HL-60 (cell line): ENCODE results near the gene GFI1.
"Not testable (repeated sequence)": the region's sequence is repeated elsewhere in the genome, so short reads cannot be mapped to it uniquely, and the experiment has no call there.

Experiments
- DNase-seq, 2 experiments: peaks; one replicate each; pipeline ENCODE4 v3.0.0-alpha.2; 2010 to 2020; ENCODE audit warnings: low read depth in 1 of 2, low spot score in 1 of 2
- H3K27ac ChIP-seq: fragments of 250-450 bp; sonication (Bioruptor Pico); replicated peaks from 2 replicates; pipeline ENCODE4 v1.5.1; 2020; ENCODE audit warnings: mild to moderate bottlenecking, moderate library complexity
- H3K27me3 ChIP-seq: fragments of 250-450 bp; sonication (Bioruptor Pico); 2 replicates; pipeline ENCODE4 v1.5.1; 2021; ENCODE audit warnings: mild to moderate bottlenecking, moderate library complexity; ENCODE audit not compliant: insufficient read depth, poor library complexity, severe bottlenecking
- H3K4me3 ChIP-seq: replicated peaks from 2 replicates; pipeline ENCODE4 v1.5.1; 2011; ENCODE audit warnings: mild to moderate bottlenecking, control low read depth, low read length; ENCODE audit not compliant: insufficient read depth
- CTCF ChIP-seq: IDR thresholded peaks from one replicate; pipeline ENCODE4 v1.5.1; 2011; ENCODE audit warnings: low read length, control low read depth, inconsistent platforms; ENCODE audit not compliant: insufficient read depth
- GABPA ChIP-seq: IDR thresholded peaks from 2 replicates; pipeline ENCODE4 v1.6.1; 2012; ENCODE audit warnings: low read depth
- POLR2AphosphoS5 ChIP-seq: IDR thresholded peaks from 2 replicates; pipeline ENCODE4 v1.6.1; 2012; ENCODE audit warnings: low read depth
- SPI1 ChIP-seq: IDR thresholded peaks from 2 replicates; pipeline ENCODE4 v1.6.1; 2012; ENCODE audit warnings: low read depth, mild to moderate bottlenecking, borderline replicate concordance
- long read RNA-seq: library from polyadenylated mRNA; unstranded; transcript quantifications from one replicate; pipeline ENCODE4 v2.0.0, GENCODE V29; 2020
- TF ChIP-seq, protein P1 (sequence below): IDR thresholded peaks from 2 replicates; pipeline ENCODE4 v1.6.1; 2012; ENCODE audit warnings: low read depth; ENCODE audit not compliant: insufficient replicate concordance

GFI1 gene
- long read RNA-seq, partial matches to known transcripts = 6 of 19 reads
- long read RNA-seq, other reads (novel, unspliced or antisense) = 11 of 19 reads

GRCh38 chr1:92486251-92487077, at the start of gene GFI1:
Gene GFI1, minus strand, starts transcription at chr1:92486925. Its CDS starts 3,438 bp downstream, at chr1:92483487.
- TF ChIP-seq GABPA (no peak), SPI1 (peak; percentile 35; the same call in 1 of the 2 replicates), POLR2AphosphoS5 (0 out of 2 replicates have a peak, but pooled peaks have one; percentile 68), CTCF (no peak)
- TF ChIP-seq, protein P1, sequence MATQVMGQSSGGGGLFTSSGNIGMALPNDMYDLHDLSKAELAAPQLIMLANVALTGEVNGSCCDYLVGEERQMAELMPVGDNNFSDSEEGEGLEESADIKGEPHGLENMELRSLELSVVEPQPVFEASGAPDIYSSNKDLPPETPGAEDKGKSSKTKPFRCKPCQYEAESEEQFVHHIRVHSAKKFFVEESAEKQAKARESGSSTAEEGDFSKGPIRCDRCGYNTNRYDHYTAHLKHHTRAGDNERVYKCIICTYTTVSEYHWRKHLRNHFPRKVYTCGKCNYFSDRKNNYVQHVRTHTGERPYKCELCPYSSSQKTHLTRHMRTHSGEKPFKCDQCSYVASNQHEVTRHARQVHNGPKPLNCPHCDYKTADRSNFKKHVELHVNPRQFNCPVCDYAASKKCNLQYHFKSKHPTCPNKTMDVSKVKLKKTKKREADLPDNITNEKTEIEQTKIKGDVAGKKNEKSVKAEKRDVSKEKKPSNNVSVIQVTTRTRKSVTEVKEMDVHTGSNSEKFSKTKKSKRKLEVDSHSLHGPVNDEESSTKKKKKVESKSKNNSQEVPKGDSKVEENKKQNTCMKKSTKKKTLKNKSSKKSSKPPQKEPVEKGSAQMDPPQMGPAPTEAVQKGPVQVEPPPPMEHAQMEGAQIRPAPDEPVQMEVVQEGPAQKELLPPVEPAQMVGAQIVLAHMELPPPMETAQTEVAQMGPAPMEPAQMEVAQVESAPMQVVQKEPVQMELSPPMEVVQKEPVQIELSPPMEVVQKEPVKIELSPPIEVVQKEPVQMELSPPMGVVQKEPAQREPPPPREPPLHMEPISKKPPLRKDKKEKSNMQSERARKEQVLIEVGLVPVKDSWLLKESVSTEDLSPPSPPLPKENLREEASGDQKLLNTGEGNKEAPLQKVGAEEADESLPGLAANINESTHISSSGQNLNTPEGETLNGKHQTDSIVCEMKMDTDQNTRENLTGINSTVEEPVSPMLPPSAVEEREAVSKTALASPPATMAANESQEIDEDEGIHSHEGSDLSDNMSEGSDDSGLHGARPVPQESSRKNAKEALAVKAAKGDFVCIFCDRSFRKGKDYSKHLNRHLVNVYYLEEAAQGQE = peak; percentile 40
- Histone ChIP-seq H3K27me3 (no peaks in the 10 kb centered on the region), H3K4me3 (peak within 1 kb of the TSS; percentile 73), H3K27ac (peak within 1 kb of the TSS; percentile 99)
- DNase-seq = peak in 1 of 2 experiments; percentile 96

DNA sequence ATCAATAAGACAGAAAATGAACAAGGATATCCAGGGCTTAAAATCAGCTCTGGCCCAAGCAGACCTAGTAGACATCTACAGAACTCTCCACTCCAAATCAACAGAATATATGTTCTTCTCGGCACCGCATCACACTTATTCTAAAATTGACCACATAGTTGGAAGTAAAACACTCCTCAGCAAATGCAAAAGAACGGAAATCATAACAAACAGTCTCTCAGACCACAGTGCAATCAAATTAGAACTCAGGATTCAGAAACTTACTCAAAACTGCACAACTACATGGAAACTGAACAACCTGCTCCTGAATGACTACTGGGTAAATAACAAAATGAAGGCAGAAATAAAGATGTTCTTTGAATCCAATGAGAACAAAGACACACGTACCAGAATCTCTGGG, 45.6 kb upstream of the GFI1 start:
- H3K4me3 ChIP-seq, H3K27ac ChIP-seq, DNase-seq, H3K27me3 ChIP-seq: not testable (repeated sequence)

- H3K4me3 ChIP-seq, DNase-seq, H3K27ac ChIP-seq, H3K27me3 ChIP-seq: not testable (repeated sequence)
Measured at GRCh38 chr1:92531939-92532338, 45.2 kb upstream of the GFI1 start.

DNA sequence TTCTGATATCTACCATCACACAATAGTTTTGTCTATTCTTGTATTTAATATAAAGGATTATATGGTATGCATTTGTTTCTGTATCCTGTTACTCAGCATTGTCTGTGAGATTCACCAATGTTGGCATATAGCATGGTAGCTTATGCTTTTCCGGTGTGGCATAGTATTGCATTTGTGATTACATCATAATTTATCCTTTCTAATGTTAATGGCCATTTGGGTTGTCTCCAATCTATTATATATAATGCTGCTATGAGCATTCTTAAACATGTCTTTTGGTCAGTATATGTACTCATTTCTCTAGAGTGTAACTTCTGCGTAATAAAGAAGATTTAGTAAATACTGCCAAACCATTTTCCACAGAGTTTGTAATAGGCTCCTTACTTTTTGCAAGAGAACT, 40.9 kb upstream of the GFI1 start:
- Histone ChIP-seq H3K27ac (no peak overlapping the region), H3K27me3 (no peaks in the 10 kb centered on the region), H3K4me3 (no peak overlapping the region)
- no peak for TF ChIP-seq GABPA
- TF ChIP-seq, protein P1 = no peak
- TF ChIP-seq CTCF = no peak
- no peak for TF ChIP-seq POLR2AphosphoS5
- no peak for TF ChIP-seq SPI1
- no peak for DNase-seq

DNA sequence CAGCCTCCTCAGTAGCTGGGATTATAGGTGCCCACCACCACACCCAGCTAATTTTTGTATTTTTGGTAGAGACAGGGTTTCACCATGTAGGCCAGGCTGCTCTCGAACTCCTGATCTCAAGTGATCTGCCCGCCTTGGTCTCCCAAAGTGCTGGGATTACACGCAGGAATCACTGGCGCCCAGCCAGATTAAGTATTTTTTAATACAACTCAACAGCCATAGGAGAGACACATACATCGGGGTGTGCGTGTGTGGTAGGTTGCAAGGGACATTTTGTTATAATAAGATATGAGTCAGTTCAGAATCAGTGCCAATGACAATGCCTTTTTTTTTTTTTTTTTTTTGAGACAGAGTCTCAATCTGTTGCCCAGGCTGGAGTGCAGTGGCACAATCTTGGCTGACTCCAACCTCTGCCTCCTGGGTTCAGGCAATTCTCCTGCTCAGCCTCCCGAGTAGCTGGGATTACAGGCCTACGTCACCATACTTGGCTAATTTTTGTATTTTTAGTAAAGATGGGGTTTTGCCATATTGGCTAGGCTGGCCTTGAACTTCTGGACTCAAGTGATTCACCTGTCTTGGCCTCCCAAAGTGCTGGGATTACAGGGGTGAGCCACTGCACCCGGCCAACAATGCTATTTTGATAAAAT, 38.3 kb upstream of the GFI1 start:
- H3K27me3 ChIP-seq, H3K27ac ChIP-seq, H3K4me3 ChIP-seq, DNase-seq: not testable (repeated sequence)
